OCI-LY3 (cell line): ENCODE measurements around the gene HARS2.
"Not testable (repeated sequence)": the region's sequence is repeated elsewhere in the genome, so short reads cannot be mapped to it uniquely, and the experiment has no call there.

Experiments
- EZH2phosphoT487 ChIP-seq: fragments of 200-600 bp; shearing (Covaris generic); IDR thresholded peaks from 2 replicates; pipeline ENCODE4 v1.6.1; 2018; ENCODE audit warnings: antibody characterized with exemption, mixed run types, low read depth
- TF ChIP-seq, protein P1 (sequence below): fragments of 200-600, 300-600 bp; sonication (generic); IDR thresholded peaks from 2 replicates; pipeline ENCODE4 v1.5.1; 2014; ENCODE audit warnings: antibody characterized with exemption, low read length, low read depth

DNA sequence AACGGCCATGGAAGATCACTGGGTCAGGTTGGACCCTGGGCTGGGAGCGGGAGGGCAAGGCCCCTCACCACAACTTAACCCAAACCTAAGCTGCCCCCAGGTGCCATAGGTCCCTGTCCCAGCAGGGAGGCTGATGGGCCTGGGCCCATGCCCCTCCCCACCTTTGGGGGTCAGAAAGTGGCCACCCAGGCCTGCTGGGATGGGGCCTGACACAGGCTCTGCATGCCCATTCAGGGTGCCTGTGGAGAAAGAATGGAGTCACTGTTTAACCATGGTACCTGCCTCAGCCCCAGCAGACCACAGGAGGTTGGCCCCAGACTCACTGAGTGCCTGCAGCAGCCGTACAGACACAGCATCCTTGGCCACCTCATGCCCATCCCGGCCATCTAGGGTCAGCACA lies 20.2 kb upstream of the HARS2 start:
- TF ChIP-seq, protein P1, sequence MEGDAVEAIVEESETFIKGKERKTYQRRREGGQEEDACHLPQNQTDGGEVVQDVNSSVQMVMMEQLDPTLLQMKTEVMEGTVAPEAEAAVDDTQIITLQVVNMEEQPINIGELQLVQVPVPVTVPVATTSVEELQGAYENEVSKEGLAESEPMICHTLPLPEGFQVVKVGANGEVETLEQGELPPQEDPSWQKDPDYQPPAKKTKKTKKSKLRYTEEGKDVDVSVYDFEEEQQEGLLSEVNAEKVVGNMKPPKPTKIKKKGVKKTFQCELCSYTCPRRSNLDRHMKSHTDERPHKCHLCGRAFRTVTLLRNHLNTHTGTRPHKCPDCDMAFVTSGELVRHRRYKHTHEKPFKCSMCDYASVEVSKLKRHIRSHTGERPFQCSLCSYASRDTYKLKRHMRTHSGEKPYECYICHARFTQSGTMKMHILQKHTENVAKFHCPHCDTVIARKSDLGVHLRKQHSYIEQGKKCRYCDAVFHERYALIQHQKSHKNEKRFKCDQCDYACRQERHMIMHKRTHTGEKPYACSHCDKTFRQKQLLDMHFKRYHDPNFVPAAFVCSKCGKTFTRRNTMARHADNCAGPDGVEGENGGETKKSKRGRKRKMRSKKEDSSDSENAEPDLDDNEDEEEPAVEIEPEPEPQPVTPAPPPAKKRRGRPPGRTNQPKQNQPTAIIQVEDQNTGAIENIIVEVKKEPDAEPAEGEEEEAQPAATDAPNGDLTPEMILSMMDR = not testable (repeated sequence)
- not testable (repeated sequence) for TF ChIP-seq EZH2phosphoT487
